ENCODE measurements around the gene ZFHX2. TPM values are rescaled to one million over a fixed set of nuclear protein-coding genes. Genes with fewer than 3 reads are reported as not detected.
A peak's percentile ranks its signal among the peaks of the same experiment; 100 is the strongest.
"Not testable (repeated sequence)": the region's sequence is repeated elsewhere in the genome, so short reads cannot be mapped to it uniquely, and the experiment has no call there.

The ZFHX2 gene
- 0.58 and 0.81 TPM in 2 replicates for total RNA-seq

- TF ChIP-seq, protein P1, sequence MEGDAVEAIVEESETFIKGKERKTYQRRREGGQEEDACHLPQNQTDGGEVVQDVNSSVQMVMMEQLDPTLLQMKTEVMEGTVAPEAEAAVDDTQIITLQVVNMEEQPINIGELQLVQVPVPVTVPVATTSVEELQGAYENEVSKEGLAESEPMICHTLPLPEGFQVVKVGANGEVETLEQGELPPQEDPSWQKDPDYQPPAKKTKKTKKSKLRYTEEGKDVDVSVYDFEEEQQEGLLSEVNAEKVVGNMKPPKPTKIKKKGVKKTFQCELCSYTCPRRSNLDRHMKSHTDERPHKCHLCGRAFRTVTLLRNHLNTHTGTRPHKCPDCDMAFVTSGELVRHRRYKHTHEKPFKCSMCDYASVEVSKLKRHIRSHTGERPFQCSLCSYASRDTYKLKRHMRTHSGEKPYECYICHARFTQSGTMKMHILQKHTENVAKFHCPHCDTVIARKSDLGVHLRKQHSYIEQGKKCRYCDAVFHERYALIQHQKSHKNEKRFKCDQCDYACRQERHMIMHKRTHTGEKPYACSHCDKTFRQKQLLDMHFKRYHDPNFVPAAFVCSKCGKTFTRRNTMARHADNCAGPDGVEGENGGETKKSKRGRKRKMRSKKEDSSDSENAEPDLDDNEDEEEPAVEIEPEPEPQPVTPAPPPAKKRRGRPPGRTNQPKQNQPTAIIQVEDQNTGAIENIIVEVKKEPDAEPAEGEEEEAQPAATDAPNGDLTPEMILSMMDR (conservative IDR thresholded peaks at IDR 0.05; ENCODE audit: low read depth, low read length): no peak
Measured at GRCh38 chr14:23551266-23552028, at the start of gene ZFHX2. Gene ZFHX2 (minus strand): TSS chr14:23551765. CDS start chr14:23535325, 16,440 bp downstream.

DNA sequence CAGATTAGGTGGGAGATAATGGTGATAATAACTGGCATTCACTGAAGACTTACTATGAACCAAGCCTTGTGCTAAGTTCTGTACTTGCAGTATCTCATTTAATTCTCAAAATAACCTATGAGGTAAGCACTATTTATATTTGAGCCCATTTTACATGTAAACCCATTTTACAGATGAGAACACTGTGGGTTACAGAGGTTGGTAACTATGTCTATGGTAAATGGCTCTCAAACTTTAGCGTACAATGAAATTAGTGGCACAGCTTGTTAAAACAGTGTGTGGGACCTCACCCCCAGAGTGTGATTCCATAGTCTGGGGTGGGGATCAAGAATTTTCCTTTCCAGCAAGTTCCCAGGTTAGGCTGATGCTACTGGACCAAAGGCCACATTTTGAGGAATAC lies 49.2 kb upstream of the ZFHX2 start:
- DNase-seq (ENCODE audit: low read depth): no peak

More at GRCh38 chr14:23551266-23552028, at the start of gene ZFHX2:
- peak within 1 kb of the TSS; percentile 93 for H3K4me3 ChIP-seq (ENCODE audit: low read depth, low read length)
- DNase-seq (ENCODE audit: low read depth): peak; percentile 19

GRCh38 chr14:23600322-23600707 lies 48.8 kb upstream of the ZFHX2 start:
- H3K4me3 ChIP-seq (ENCODE audit: low read depth, low read length): no peak overlapping the region
- TF ChIP-seq, protein P1 (conservative IDR thresholded peaks at IDR 0.05; ENCODE audit: low read depth, low read length): no peak
- DNase-seq (ENCODE audit: low read depth): no peak

More for the DNA sequence above, 49.2 kb upstream of the ZFHX2 start:
- no peak overlapping the region for H3K4me3 ChIP-seq (ENCODE audit: low read depth, low read length)
- TF ChIP-seq, protein P1 (conservative IDR thresholded peaks at IDR 0.05; ENCODE audit: low read depth, low read length): no peak

GRCh38 chr14:23594191-23594590 lies 42.6 kb upstream of the ZFHX2 start:
- not testable (repeated sequence) for H3K4me3 ChIP-seq (ENCODE audit: low read depth, low read length); DNase-seq (ENCODE audit: low read depth)

DNA sequence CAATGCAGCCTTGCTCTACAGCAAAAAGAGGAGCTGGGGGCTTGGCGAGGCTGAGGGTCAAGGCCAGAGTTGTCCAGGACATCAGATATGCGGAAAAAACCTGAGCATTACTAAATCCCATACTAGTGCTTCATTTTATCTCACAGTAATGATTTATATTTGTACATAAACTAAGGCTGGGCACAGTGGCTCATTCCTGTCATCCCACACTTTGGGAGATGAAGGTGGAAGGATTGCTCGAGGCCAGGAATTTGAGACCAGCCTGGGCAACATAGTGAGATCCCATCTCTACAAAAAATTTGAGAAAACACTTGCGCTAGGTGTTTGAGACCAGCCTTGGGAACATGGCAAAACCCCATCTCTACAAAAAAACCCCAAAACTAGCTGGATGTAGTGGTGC lies 38.6 kb upstream of the ZFHX2 start:
- TF ChIP-seq, protein P1 (conservative IDR thresholded peaks at IDR 0.05; ENCODE audit: low read depth, low read length): no peak
- no peak overlapping the region for H3K4me3 ChIP-seq (ENCODE audit: low read depth, low read length)
- DNase-seq (ENCODE audit: low read depth): no peak

GRCh38 chr14:23589606-23590005 lies 38.0 kb upstream of the ZFHX2 start:
- no peak for DNase-seq (ENCODE audit: low read depth)
- no peak overlapping the region for H3K4me3 ChIP-seq (ENCODE audit: low read depth, low read length)
- TF ChIP-seq, protein P1 (conservative IDR thresholded peaks at IDR 0.05; ENCODE audit: low read depth, low read length): no peak

DNA sequence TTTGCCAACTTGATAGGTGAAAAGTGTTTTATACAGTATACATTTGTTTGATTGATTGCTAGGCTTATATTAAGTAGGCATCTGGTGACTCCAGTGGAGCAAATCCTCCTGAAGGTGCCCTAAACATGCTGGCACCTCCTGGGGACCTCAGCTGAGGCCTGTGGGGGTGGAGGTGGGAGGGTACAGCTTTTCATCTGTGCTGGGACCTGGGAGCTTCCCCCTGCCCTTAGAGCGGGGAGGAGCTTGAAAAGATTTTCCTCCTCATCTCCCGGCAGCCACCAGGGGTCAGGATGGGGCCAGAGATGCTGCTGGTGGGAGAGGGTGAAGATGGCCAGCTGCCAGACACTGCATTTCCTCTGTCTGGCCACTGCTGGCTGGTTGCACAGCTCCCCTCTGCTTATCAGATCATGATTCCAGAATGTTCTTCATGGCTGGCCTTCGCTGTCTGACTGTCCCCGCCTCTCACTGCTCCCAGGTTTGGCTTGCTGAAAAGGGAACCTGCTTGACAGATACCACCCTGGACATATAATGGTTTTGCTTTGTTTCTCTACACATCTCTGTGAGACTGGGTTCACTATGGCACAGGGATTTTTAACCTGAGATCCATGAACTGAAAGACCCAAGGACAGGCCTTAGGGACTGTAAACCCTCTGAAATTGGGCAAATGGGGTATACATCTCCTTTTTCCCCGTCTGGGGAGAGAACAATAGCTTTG lies 37.5 kb upstream of the ZFHX2 start:
- peak; percentile 35 for DNase-seq (ENCODE audit: low read depth)
- TF ChIP-seq, protein P1 (conservative IDR thresholded peaks at IDR 0.05; ENCODE audit: low read depth, low read length): peak; percentile 86
- H3K4me3 ChIP-seq (ENCODE audit: low read depth, low read length): no peak overlapping the region

GRCh38 chr14:23584527-23585203 lies 33.1 kb upstream of the ZFHX2 start:
- H3K4me3 ChIP-seq (ENCODE audit: low read depth, low read length); DNase-seq (ENCODE audit: low read depth): not testable (repeated sequence)

DNA sequence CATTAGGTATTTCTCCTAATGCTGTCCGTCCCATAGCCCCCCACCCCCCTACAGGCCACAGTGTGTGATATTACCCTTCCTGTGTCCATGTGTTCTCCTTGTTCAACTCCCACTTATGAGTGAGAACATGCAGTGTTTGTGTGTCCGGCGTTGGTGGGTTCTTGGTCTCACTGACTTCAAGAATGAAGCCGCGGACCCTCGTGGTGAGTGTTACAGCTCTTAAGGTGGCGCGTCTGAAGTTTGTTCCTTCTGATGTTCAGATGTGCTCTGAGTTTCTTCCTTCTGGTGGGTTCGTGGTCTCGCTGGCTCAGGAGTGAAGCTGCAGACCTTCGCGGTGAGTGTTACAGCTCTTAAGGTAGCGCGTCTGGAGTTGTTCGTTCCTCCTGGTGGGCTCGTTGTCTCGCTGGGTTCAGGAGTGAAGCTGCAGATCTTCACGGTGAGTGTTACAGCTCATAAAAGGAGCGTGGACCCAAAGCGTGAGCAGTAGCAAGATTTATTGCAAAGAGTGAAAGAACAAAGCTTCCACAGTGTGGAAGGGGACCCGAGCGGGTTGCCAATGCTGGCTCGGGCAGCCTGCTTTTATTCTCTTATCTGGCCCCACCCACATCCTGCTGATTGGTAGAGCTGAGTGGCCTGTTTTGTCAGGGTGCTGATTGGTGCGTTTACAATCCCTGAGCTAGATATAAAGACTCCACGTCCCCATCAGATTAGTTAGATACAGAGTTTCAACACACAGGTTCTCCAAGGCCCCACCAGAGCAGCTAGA lies 32.4 kb upstream of the ZFHX2 start:
- not testable (repeated sequence) for H3K4me3 ChIP-seq (ENCODE audit: low read depth, low read length); DNase-seq (ENCODE audit: low read depth)
